CD8-positive, alpha-beta memory T cell (primary cell): Measurements from ENCODE around the gene TBX10. TPM values are rescaled to one million over a fixed set of nuclear protein-coding genes. Genes with fewer than 3 reads are reported as not detected.

Source experiments
- CTCF ChIA-PET: fragments of 350-600 bp; sonication (Branson Sonifier 250); formaldehyde crosslinking; loops from one replicate; lab custom pipeline; 2021; ENCODE audit warnings: antibody characterized with exemption; lab: Charles Lee
- POLR2A ChIA-PET: fragments of 350-600 bp; sonication (Branson Sonifier 250); formaldehyde crosslinking; loops from one replicate; lab custom pipeline; 2021; ENCODE audit warnings: antibody characterized with exemption; lab: Charles Lee
- DNase-seq, 5 donors: peaks; one replicate each; pipeline versions ENCODE4 v3.0.0 to v3.0.0-alpha.2; 2020 to 2022; ENCODE audit warnings: mixed read lengths in 1 of 5
- H3K27ac ChIP-seq: one replicate; pipeline ENCODE4 v1.7.0; 2013; ENCODE audit warnings: low read depth, mild to moderate bottlenecking, low read length, moderate library complexity
- H3K27me3 ChIP-seq: 2 replicates; pipeline ENCODE4 v1.7.0; 2013; ENCODE audit warnings: low read length, mild to moderate bottlenecking; ENCODE audit not compliant: insufficient read depth, poor library complexity, severe bottlenecking
- H3K36me3 ChIP-seq: 2 replicates; pipeline ENCODE4 v1.7.0; 2013; ENCODE audit warnings: mild to moderate bottlenecking, low read length, moderate library complexity; ENCODE audit not compliant: insufficient read depth
- H3K4me1 ChIP-seq: 2 replicates; pipeline ENCODE4 v1.7.0; 2013; ENCODE audit warnings: mild to moderate bottlenecking, low read length, moderate library complexity; ENCODE audit not compliant: insufficient read depth
- H3K4me3 ChIP-seq: 2 replicates; pipeline ENCODE4 v1.7.0; 2013; ENCODE audit warnings: mild to moderate bottlenecking, low read length
- H3K9me3 ChIP-seq: 2 replicates; pipeline ENCODE4 v1.7.0; 2013; ENCODE audit warnings: mild to moderate bottlenecking, low read length
- H3K27ac Mint-ChIP-seq, 8 donors: one replicate each; pipeline ENCODE4 v1.8.0; 2020 to 2021; ENCODE audit warnings: mixed read lengths in 8 of 8, mild to moderate bottlenecking in 6 of 8, inconsistent platforms in 3 of 8, moderate library complexity in 3 of 8
- H3K27me3 Mint-ChIP-seq, 2 donors: one replicate each; pipeline ENCODE4 v1.8.0; 2020 to 2021; ENCODE audit warnings: mixed read lengths in 2 of 2, mild to moderate bottlenecking in 1 of 2, moderate library complexity in 1 of 2
- H3K36me3 Mint-ChIP-seq, 3 donors: one replicate each; pipeline ENCODE4 v1.8.0; 2020 to 2021; ENCODE audit warnings: mixed read lengths in 3 of 3, inconsistent platforms in 1 of 3, mild to moderate bottlenecking in 1 of 3
- H3K4me1 Mint-ChIP-seq, 3 donors: one replicate each; pipeline ENCODE4 v1.8.0; 2020 to 2021; ENCODE audit warnings: mixed read lengths in 3 of 3, inconsistent platforms in 1 of 3, mild to moderate bottlenecking in 1 of 3
- H3K4me3 Mint-ChIP-seq, 7 donors: one replicate each; pipeline ENCODE4 v1.8.0; 2020 to 2021; ENCODE audit warnings: mixed read lengths in 7 of 7, mild to moderate bottlenecking in 6 of 7, moderate library complexity in 4 of 7, inconsistent platforms in 2 of 7
- H3K9me3 Mint-ChIP-seq, 5 donors: one replicate each; pipeline ENCODE4 v1.8.0; 2020 to 2022; ENCODE audit warnings: mixed read lengths in 5 of 5, mild to moderate bottlenecking in 3 of 5, moderate library complexity in 2 of 5, inconsistent platforms in 1 of 5
- polyA plus RNA-seq: library from polyadenylated mRNA; unstranded; fragments of 300-500 nt; fragmentation: Illumina TruSeq; gene quantifications from one replicate; pipeline ENCODE4 v1.2.3, GENCODE V29; 2021
- total RNA-seq, 2 experiments: library from RNA; stranded (reverse); gene quantifications; one replicate each; pipeline ENCODE4 v1.2.3, GENCODE V29; 2021

TBX10 gene
- total and polyA plus RNA-seq, 3 experiments from 2014 or later, result not detected

DNA sequence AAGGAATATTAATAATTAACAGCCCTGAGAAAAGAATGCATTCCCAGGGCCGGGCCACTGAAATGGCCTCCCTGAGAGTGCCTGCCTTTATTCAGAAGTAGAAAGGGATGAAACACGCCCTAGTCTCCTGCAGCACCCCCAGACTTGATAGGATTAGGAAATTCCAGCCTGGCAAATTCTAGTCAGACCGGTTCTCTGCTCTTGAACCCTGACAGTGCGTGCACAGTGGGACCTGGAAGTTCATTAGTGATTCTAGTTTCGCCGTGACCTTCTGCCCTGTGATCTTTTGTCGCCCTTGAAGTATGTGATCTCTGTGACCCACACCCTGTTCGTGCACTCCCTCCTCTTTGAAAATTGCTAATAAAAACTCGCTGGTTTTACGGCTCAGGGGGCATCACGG lies 58.1 kb downstream of the TBX10 start:
- H3K4me1 ChIP-seq, result peaks cover 29% of the 10 kb centered on the region
- ChIA-PET POLR2A (no interaction called here), CTCF (no interaction called here)
- H3K36me3 ChIP-seq, result no peaks in the 10 kb centered on the region
- H3K27ac ChIP-seq, result no peak overlapping the region
- Mint-ChIP-seq H3K27me3 (peaks cover 16 to 17% of the 10 kb centered on the region in 2 donors), H3K4me3 (peak overlapping the region in 2 of 7 donors; percentile 44 to 75), H3K4me1 (peaks cover 28 to 42% (median 41%) of the 10 kb centered on the region in 3 donors), H3K36me3 (peaks cover 0 to 6% (median 0%) of the 10 kb centered on the region in 3 donors), H3K9me3 (no peaks in the 10 kb centered on the region), H3K27ac (peak overlapping the region in 3 of 8 donors; percentile 19 to 56 (median 45))
- no peak overlapping the region for H3K4me3 ChIP-seq
- no peaks in the 10 kb centered on the region for H3K9me3 ChIP-seq
- no peak for DNase-seq
- no peaks in the 10 kb centered on the region for H3K27me3 ChIP-seq

Other genes starting within 250 kb of the TBX10 start
- 10 to 100 TPM; 36.8 to 38.8 TPM for gene RAD9A, start 247.8 kb downstream of the TBX10 start, total RNA-seq
- gene RAD9A, start 247.8 kb downstream of the TBX10 start, polyA plus RNA-seq, result 9.4 TPM
- 100 to 1,000 TPM; 338 to 357 TPM for gene PPP1CA, start 237.9 kb downstream of the TBX10 start, total RNA-seq
- gene PPP1CA, start 237.9 kb downstream of the TBX10 start, polyA plus RNA-seq, result 564 TPM
- gene TBC1D10C, start 235.7 kb downstream of the TBX10 start, total RNA-seq, result 100 to 1,000 TPM; 102 to 105 TPM
- gene TBC1D10C, start 235.7 kb downstream of the TBX10 start, polyA plus RNA-seq, result 331 TPM
- 1 to 10 TPM; 2.0 to 2.7 TPM for gene CARNS1, start 224.1 kb downstream of the TBX10 start, total RNA-seq
- 1.8 TPM for gene CARNS1, start 224.1 kb downstream of the TBX10 start, polyA plus RNA-seq
- gene RPS6KB2, start 211.3 kb downstream of the TBX10 start, total RNA-seq, result 10 to 100 TPM; 86.0 to 88.4 TPM
- 54.0 TPM for gene RPS6KB2, start 211.3 kb downstream of the TBX10 start, polyA plus RNA-seq
- 100 to 1,000 TPM; 145 to 163 TPM for gene PTPRCAP, start 202.1 kb downstream of the TBX10 start, total RNA-seq
- 1,075 TPM for gene PTPRCAP, start 202.1 kb downstream of the TBX10 start, polyA plus RNA-seq
- gene CORO1B, start 196.3 kb downstream of the TBX10 start, total RNA-seq, result 10 to 100 TPM; 90.3 to 92.8 TPM
- gene CORO1B, start 196.3 kb downstream of the TBX10 start, polyA plus RNA-seq, result 12.2 TPM
- gene GPR152, start 187.0 kb downstream of the TBX10 start, total RNA-seq, result not detected
- 0.87 TPM for gene GPR152, start 187.0 kb downstream of the TBX10 start, polyA plus RNA-seq
- gene CABP4, start 184.4 kb downstream of the TBX10 start, total RNA-seq, result under 1 TPM; 0.28 to 0.33 TPM
- 0.36 TPM for gene CABP4, start 184.4 kb downstream of the TBX10 start, polyA plus RNA-seq
- gene TMEM134, start 170.5 kb downstream of the TBX10 start, total RNA-seq, result 10 to 100 TPM; 49.6 to 57.9 TPM
- gene TMEM134, start 170.5 kb downstream of the TBX10 start, polyA plus RNA-seq, result 152 TPM
- gene AIP, start 156.7 kb downstream of the TBX10 start, total RNA-seq, result 100 to 1,000 TPM; 160 to 171 TPM
- gene AIP, start 156.7 kb downstream of the TBX10 start, polyA plus RNA-seq, result 210 TPM
- 100 to 1,000 TPM in 1 of 2 experiments, 10 to 100 TPM in 1; 94.0 to 109 TPM for gene PITPNM1, start 134.4 kb downstream of the TBX10 start, total RNA-seq
- 49.6 TPM for gene PITPNM1, start 134.4 kb downstream of the TBX10 start, polyA plus RNA-seq
- gene CDK2AP2, start 131.6 kb downstream of the TBX10 start, total RNA-seq, result 10 to 100 TPM; 60.7 to 68.9 TPM
- gene CDK2AP2, start 131.6 kb downstream of the TBX10 start, polyA plus RNA-seq, result 173 TPM
- gene CABP2, start 116.3 kb downstream of the TBX10 start, total RNA-seq, result not detected
- gene CABP2, start 116.3 kb downstream of the TBX10 start, polyA plus RNA-seq, result not detected
- gene GSTP1, start 56.0 kb downstream of the TBX10 start, total RNA-seq, result 100 to 1,000 TPM; 462 to 474 TPM
- gene GSTP1, start 56.0 kb downstream of the TBX10 start, polyA plus RNA-seq, result 333 TPM
- 100 to 1,000 TPM; 321 to 326 TPM for gene NDUFV1, start 32.8 kb downstream of the TBX10 start, total RNA-seq
- gene NDUFV1, start 32.8 kb downstream of the TBX10 start, polyA plus RNA-seq, result 140 TPM
- gene NUDT8, start 9.8 kb downstream of the TBX10 start, total RNA-seq, result 10 to 100 TPM; 26.2 to 27.9 TPM
- gene NUDT8, start 9.8 kb downstream of the TBX10 start, polyA plus RNA-seq, result 3.5 TPM
- under 1 TPM; 0.49 to 0.55 TPM for gene ACY3, start 11.0 kb upstream of the TBX10 start, total RNA-seq
- gene ACY3, start 11.0 kb upstream of the TBX10 start, polyA plus RNA-seq, result 0.38 TPM
- gene ALDH3B2, start 34.9 kb upstream of the TBX10 start, total RNA-seq, result not detected
- not detected for gene ALDH3B2, start 34.9 kb upstream of the TBX10 start, polyA plus RNA-seq